Body of pancreas (tissue), 4 donors: ENCODE measurements around the gene COL13A1.

Source experiments
- POLR2A ChIP-seq, 3 donors: fragments of 450-650 bp; IDR thresholded peaks; one replicate each; pipeline ENCODE4 v1.6.1; 2016; ENCODE audit warnings: antibody characterized with exemption in 3 of 3, mild to moderate bottlenecking in 2 of 3
- TF ChIP-seq, protein P1 (sequence below), 7 experiments: fragments of 450-650 bp in 4 of 7; fragments of 200-600 bp in 3 of 7; sonication (generic) in 3 of 7; IDR thresholded peaks; one replicate each; pipeline ENCODE4 v1.5.1; 2016 to 2019; ENCODE audit warnings: antibody characterized with exemption in 7 of 7

DNA sequence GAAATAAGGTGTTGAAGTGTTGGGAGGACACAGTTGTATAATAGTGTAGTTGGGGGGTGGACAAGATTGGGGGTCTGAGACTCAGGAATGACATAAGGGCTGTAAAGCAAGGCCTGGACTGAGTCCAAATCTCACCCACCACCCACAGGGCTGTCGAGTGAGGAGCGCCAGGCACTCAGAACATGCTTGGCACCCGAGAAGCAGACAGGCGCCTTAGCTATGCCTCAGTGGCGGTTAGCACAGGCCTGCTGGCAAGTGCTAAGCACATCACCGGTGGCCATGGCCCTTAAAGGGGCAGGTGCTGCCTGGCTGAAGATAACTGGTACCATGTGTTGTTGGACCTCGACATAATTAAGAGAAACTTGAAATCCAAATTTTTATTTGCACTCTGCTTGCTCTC, 90.7 kb downstream of the COL13A1 start:
- TF ChIP-seq, protein P1, sequence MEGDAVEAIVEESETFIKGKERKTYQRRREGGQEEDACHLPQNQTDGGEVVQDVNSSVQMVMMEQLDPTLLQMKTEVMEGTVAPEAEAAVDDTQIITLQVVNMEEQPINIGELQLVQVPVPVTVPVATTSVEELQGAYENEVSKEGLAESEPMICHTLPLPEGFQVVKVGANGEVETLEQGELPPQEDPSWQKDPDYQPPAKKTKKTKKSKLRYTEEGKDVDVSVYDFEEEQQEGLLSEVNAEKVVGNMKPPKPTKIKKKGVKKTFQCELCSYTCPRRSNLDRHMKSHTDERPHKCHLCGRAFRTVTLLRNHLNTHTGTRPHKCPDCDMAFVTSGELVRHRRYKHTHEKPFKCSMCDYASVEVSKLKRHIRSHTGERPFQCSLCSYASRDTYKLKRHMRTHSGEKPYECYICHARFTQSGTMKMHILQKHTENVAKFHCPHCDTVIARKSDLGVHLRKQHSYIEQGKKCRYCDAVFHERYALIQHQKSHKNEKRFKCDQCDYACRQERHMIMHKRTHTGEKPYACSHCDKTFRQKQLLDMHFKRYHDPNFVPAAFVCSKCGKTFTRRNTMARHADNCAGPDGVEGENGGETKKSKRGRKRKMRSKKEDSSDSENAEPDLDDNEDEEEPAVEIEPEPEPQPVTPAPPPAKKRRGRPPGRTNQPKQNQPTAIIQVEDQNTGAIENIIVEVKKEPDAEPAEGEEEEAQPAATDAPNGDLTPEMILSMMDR (IDR thresholded peaks at IDR 0.05) = no peak
- no peak for TF ChIP-seq POLR2A (IDR thresholded peaks at IDR 0.05)
